Caco-2 (cell line): Measurements from ENCODE around the gene SUN1. TPM values are rescaled to one million over a fixed set of nuclear protein-coding genes. Genes with fewer than 3 reads are reported as not detected.

Experiments used
- BruUV-seq: library from RNA; stranded (reverse); fragments of 400-500 nt; replicated peaks from 2 replicates; lab custom pipeline; 2021; lab: Mats Ljungman, UMichigan
- CTCF ChIA-PET: fragments of 300-600 bp; sonication (Branson Sonifier 250); formaldehyde crosslinking; loops from one replicate; lab custom pipeline; 2022; ENCODE audit warnings: antibody characterized with exemption; lab: Charles Lee
- POLR2A ChIA-PET: fragments of 300-600 bp; sonication (Branson Sonifier 250); formaldehyde crosslinking; loops from one replicate; lab custom pipeline; 2022; ENCODE audit warnings: antibody characterized with exemption; lab: Charles Lee
- DNase-seq, 2 experiments: peaks; one replicate each; pipeline versions ENCODE4 v3.0.0 to v3.0.0-alpha.2; 2020 to 2022
- H3K27me3 ChIP-seq: replicated peaks from 2 replicates; pipeline ENCODE4 v1.6.0; 2011; ENCODE audit warnings: low read length; ENCODE audit not compliant: control insufficient read depth, insufficient read depth
- H3K36me3 ChIP-seq: 2 replicates; pipeline ENCODE4 v1.5.1; 2011; ENCODE audit warnings: low read length; ENCODE audit not compliant: control insufficient read depth, insufficient read depth
- H3K4me1 ChIP-seq: fragments of 250-450 bp; sonication (Bioruptor Pico); 2 replicates; pipeline ENCODE4 v1.5.1; 2020; ENCODE audit warnings: mild to moderate bottlenecking
- H3K4me3 ChIP-seq: 2 replicates; pipeline ENCODE4 v1.5.1; 2011; ENCODE audit warnings: low read depth, mild to moderate bottlenecking, control low read depth, low read length
- H3K9me3 ChIP-seq: fragments of 250-450 bp; sonication (Bioruptor Pico); 2 replicates; pipeline ENCODE4 v1.5.1; 2020; ENCODE audit warnings: mild to moderate bottlenecking, moderate library complexity
- H3K27ac Mint-ChIP-seq: one replicate; pipeline ENCODE4 v1.8.0; 2022; ENCODE audit warnings: mixed read lengths; ENCODE audit not compliant: unreplicated experiment
- H3K27me3 Mint-ChIP-seq: one replicate; pipeline ENCODE4 v1.8.0; 2022; ENCODE audit warnings: mixed read lengths; ENCODE audit not compliant: insufficient read depth, unreplicated experiment
- H3K36me3 Mint-ChIP-seq: one replicate; pipeline ENCODE4 v1.8.0; 2022; ENCODE audit warnings: mild to moderate bottlenecking, mixed read lengths; ENCODE audit not compliant: insufficient read depth, unreplicated experiment
- H3K4me1 Mint-ChIP-seq: one replicate; pipeline ENCODE4 v1.8.0; 2022; ENCODE audit warnings: low read depth, mixed read lengths; ENCODE audit not compliant: unreplicated experiment
- H3K4me3 Mint-ChIP-seq: one replicate; pipeline ENCODE4 v1.8.0; 2022; ENCODE audit warnings: mild to moderate bottlenecking, moderate library complexity, mixed read lengths; ENCODE audit not compliant: unreplicated experiment
- H3K9me3 Mint-ChIP-seq: one replicate; pipeline ENCODE4 v1.8.0; 2022; ENCODE audit warnings: mixed read lengths; ENCODE audit not compliant: unreplicated experiment
- intact Hi-C: fragments of 100-400 bp; cut with micrococcal nuclease; formaldehyde crosslinking; loops from one replicate; pipeline ENCODE4 v1.10.0; 2022; ENCODE audit not compliant: unreplicated experiment
- total RNA-seq: library from RNA; stranded (reverse); gene quantifications from 2 replicates; pipeline ENCODE4 v1.2.3, GENCODE V29; 2022
- TF ChIP-seq, protein P1 (sequence below), 2 experiments: fragments of 200-600 bp in 1 of 2; IDR thresholded peaks; 1 replicate in 1 of 2; 2 replicates in 1 of 2; pipeline versions ENCODE4 v1.5.1 to v1.8.0; 2011 to 2022; ENCODE audit warnings: antibody characterized with exemption in 1 of 2, control low read depth in 1 of 2, inconsistent platforms in 1 of 2, low read depth in 1 of 2, low read length in 1 of 2, mild to moderate bottlenecking in 1 of 2, moderate library complexity in 1 of 2; ENCODE audit not compliant: insufficient read depth in 1 of 2, severe bottlenecking in 1 of 2, unreplicated experiment in 1 of 2

The SUN1 gene
- total RNA-seq, 1 experiment from 2014 or later = 146 TPM

DNA sequence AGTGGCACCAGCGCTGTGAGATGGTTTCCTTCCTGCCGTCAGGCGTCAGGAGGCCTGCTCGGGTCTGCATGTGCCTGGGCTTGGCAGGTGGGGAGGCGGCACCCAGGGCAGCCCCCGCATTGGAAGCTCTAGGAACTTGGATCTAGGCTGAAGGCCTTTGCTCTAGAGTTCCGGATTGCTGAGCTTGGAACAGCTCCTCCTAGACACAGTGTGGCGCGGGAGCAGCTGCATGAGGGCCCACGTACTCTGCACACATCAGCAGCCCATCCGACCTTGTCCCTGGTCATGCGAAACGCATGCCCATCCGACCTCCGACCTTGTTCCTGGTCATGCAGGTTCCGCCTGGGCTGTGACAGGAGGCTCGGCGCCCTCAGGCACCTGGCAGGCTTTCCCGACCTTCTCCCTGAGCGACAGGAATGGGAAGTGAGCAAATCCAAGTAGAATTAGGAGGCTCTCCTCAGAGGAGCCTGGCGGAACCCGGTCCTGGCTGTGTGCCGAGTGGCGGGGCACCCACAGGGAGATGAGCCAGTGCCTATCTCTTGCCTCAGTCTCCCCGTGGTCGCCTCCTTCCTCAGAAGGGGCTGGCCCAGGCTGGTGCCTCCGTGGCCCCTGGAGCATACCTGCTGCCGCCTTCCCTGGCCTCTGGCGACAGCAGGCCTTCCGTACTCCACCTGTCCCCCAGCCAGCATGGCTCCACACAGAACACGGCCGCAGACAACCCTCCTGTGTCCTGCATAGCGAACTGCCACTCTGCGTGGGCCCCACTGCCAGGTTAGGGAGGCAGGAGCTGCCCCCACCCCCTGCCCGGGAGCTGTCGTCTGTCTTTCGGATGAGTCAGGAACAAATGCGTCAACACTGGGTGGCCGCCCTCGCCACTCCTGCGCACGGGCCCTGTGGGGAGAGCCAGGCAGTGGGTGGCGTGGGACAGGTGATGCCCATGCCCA is 56.1 kb downstream of the SUN1 start:
- H3K36me3 ChIP-seq = peaks cover 10% of the 10 kb centered on the region
- no peaks in the 10 kb centered on the region for H3K27me3 ChIP-seq
- peaks cover 7% of the 10 kb centered on the region for H3K9me3 Mint-ChIP-seq
- no peaks in the 10 kb centered on the region for H3K4me1 ChIP-seq
- no peak for DNase-seq
- TF ChIP-seq, protein P1, sequence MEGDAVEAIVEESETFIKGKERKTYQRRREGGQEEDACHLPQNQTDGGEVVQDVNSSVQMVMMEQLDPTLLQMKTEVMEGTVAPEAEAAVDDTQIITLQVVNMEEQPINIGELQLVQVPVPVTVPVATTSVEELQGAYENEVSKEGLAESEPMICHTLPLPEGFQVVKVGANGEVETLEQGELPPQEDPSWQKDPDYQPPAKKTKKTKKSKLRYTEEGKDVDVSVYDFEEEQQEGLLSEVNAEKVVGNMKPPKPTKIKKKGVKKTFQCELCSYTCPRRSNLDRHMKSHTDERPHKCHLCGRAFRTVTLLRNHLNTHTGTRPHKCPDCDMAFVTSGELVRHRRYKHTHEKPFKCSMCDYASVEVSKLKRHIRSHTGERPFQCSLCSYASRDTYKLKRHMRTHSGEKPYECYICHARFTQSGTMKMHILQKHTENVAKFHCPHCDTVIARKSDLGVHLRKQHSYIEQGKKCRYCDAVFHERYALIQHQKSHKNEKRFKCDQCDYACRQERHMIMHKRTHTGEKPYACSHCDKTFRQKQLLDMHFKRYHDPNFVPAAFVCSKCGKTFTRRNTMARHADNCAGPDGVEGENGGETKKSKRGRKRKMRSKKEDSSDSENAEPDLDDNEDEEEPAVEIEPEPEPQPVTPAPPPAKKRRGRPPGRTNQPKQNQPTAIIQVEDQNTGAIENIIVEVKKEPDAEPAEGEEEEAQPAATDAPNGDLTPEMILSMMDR (IDR thresholded peaks at IDR 0.05; ENCODE audit: insufficient read depth in 1 of 2, low read depth in 1 of 2, low read length in 1 of 2, severe bottlenecking in 1 of 2, unreplicated experiment in 1 of 2) = no peak
- POLR2A ChIA-PET = no interaction called here
- peaks cover 66% of the 10 kb centered on the region for H3K36me3 Mint-ChIP-seq
- no peaks in the 10 kb centered on the region for H3K4me1 Mint-ChIP-seq
- CTCF ChIA-PET = no interaction called here
- no peaks in the 10 kb centered on the region for H3K27me3 Mint-ChIP-seq
- no peak overlapping the region for H3K4me3 ChIP-seq
- no peaks in the 10 kb centered on the region for H3K9me3 ChIP-seq
- intact Hi-C loops = no loop called here
- BruUV-seq = no TSS peak
- no peak overlapping the region for H3K27ac Mint-ChIP-seq
- no peak overlapping the region for H3K4me3 Mint-ChIP-seq

DNA sequence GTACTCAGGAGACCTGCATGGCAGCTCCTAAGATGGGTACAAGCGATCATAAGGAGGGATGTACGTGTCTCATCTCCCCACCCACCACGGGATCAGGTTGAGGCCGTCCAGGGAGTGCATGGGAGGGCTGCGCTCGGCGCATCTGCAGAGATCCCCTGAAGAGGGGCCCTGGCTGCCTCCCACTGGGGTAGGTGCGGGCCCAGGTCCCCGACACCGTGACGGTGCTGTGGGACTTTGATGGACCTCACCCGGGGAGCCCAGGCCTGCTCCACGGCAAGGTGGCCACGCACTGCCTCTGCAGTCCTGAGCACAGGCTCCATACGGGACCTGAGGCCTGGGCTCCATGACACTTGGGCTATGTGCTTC is 56.7 kb downstream of the SUN1 start:
- H3K4me3 ChIP-seq = no peak overlapping the region
- Mint-ChIP-seq H3K27ac (no peak overlapping the region), H3K4me3 (no peak overlapping the region), H3K36me3 (peaks cover 72% of the 10 kb centered on the region), H3K9me3 (peaks cover 7% of the 10 kb centered on the region), H3K4me1 (no peaks in the 10 kb centered on the region), H3K27me3 (no peaks in the 10 kb centered on the region)
- TF ChIP-seq, protein P1 (IDR thresholded peaks at IDR 0.05; ENCODE audit: insufficient read depth in 1 of 2, low read depth in 1 of 2, low read length in 1 of 2, severe bottlenecking in 1 of 2, unreplicated experiment in 1 of 2) = no peak
- no peaks in the 10 kb centered on the region for H3K9me3 ChIP-seq
- POLR2A ChIA-PET = no interaction called here
- intact Hi-C loops = no loop called here
- no TSS peak for BruUV-seq
- no peak for DNase-seq
- H3K4me1 ChIP-seq = no peaks in the 10 kb centered on the region
- no peaks in the 10 kb centered on the region for H3K27me3 ChIP-seq
- CTCF ChIA-PET = no interaction called here
- H3K36me3 ChIP-seq = peaks cover 10% of the 10 kb centered on the region

DNA sequence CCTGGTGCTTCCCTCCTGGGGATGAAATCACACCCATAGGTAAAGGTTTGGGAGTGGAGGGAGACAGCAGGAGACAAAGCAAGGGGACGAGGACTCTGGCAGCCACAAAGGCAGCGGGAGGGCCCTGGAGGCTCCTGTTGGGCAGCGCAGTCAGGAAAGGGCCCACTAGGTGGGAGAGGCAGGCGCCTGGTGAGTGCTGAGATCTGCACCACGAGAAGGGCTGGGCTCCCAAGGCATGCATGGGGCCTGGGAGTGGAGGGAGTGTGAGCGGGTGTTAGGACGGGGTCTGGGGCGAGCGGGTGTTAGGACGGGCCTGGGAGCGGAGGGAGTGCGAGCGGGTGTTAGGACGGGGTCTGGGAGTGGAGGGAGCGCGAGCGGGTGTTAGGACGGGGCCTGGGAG is 57.1 kb downstream of the SUN1 start:
- Mint-ChIP-seq H3K27ac (no peak overlapping the region), H3K36me3 (peaks cover 76% of the 10 kb centered on the region), H3K27me3 (no peaks in the 10 kb centered on the region), H3K4me1 (no peaks in the 10 kb centered on the region), H3K4me3 (no peak overlapping the region), H3K9me3 (peaks cover 7% of the 10 kb centered on the region)
- BruUV-seq = no TSS peak
- no peak for DNase-seq
- ChIA-PET POLR2A (no interaction called here), CTCF (no interaction called here)
- Histone ChIP-seq H3K27me3 (no peaks in the 10 kb centered on the region), H3K9me3 (no peaks in the 10 kb centered on the region), H3K36me3 (peaks cover 10% of the 10 kb centered on the region), H3K4me1 (no peaks in the 10 kb centered on the region), H3K4me3 (no peak overlapping the region)
- intact Hi-C loops = no loop called here
- TF ChIP-seq, protein P1 (IDR thresholded peaks at IDR 0.05; ENCODE audit: insufficient read depth in 1 of 2, low read depth in 1 of 2, low read length in 1 of 2, severe bottlenecking in 1 of 2, unreplicated experiment in 1 of 2) = no peak
